ENCODE results near the gene SRPK2.

The SRPK2 gene

DNA sequence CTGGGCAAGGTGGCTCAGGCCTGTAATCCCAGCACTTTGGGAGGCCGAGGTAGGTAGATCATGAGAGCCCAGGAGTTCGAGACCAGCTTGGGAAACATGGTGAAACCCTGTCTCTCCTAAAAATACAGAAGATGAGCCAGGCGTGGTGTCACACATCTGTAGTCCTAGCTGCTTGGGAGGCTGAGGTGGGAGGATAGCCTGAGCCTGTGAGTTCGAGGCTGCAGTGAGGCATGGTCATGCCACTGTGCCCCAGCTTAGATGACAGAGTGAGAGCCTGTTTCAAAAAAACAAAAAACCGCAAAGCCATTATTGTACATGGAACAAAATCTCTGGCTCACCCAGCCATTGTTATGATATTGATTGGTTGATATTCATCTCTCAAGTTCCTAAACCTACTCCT, 321.0 kb downstream of the SRPK2 start:
- DNase-seq (ENCODE audit: low read depth) = no peak
- no peak overlapping the region for H3K4me3 ChIP-seq (ENCODE audit: low read depth, low read length)
- TF ChIP-seq POLR2A (IDR thresholded peaks at IDR 0.05; ENCODE audit: extremely low read depth, insufficient read length) (no peak), MYC (IDR thresholded peaks at IDR 0.05; ENCODE audit: low read depth, low read length) (no peak)
- TF ChIP-seq, protein P1, sequence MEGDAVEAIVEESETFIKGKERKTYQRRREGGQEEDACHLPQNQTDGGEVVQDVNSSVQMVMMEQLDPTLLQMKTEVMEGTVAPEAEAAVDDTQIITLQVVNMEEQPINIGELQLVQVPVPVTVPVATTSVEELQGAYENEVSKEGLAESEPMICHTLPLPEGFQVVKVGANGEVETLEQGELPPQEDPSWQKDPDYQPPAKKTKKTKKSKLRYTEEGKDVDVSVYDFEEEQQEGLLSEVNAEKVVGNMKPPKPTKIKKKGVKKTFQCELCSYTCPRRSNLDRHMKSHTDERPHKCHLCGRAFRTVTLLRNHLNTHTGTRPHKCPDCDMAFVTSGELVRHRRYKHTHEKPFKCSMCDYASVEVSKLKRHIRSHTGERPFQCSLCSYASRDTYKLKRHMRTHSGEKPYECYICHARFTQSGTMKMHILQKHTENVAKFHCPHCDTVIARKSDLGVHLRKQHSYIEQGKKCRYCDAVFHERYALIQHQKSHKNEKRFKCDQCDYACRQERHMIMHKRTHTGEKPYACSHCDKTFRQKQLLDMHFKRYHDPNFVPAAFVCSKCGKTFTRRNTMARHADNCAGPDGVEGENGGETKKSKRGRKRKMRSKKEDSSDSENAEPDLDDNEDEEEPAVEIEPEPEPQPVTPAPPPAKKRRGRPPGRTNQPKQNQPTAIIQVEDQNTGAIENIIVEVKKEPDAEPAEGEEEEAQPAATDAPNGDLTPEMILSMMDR (IDR thresholded peaks at IDR 0.05; ENCODE audit: low read depth, low read length) = no peak
- TF ChIP-seq, protein P2, sequence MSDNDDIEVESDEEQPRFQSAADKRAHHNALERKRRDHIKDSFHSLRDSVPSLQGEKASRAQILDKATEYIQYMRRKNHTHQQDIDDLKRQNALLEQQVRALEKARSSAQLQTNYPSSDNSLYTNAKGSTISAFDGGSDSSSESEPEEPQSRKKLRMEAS (IDR thresholded peaks at IDR 0.05; ENCODE audit: low read depth, low read length) = no peak

Data from NB4 (cell line).